Germinal center (tissue), 1 donor: ENCODE data around the gene RANBP3L.

Experiments
- DNase-seq: peaks from one replicate; pipeline ENCODE4 v3.0.0; 2012; ENCODE audit warnings: mixed read lengths, low spot score

Gene RANBP3L

GRCh38 chr5:36243653-36244052 is 58.0 kb downstream of the RANBP3L start:
- DNase-seq = no peak

DNA sequence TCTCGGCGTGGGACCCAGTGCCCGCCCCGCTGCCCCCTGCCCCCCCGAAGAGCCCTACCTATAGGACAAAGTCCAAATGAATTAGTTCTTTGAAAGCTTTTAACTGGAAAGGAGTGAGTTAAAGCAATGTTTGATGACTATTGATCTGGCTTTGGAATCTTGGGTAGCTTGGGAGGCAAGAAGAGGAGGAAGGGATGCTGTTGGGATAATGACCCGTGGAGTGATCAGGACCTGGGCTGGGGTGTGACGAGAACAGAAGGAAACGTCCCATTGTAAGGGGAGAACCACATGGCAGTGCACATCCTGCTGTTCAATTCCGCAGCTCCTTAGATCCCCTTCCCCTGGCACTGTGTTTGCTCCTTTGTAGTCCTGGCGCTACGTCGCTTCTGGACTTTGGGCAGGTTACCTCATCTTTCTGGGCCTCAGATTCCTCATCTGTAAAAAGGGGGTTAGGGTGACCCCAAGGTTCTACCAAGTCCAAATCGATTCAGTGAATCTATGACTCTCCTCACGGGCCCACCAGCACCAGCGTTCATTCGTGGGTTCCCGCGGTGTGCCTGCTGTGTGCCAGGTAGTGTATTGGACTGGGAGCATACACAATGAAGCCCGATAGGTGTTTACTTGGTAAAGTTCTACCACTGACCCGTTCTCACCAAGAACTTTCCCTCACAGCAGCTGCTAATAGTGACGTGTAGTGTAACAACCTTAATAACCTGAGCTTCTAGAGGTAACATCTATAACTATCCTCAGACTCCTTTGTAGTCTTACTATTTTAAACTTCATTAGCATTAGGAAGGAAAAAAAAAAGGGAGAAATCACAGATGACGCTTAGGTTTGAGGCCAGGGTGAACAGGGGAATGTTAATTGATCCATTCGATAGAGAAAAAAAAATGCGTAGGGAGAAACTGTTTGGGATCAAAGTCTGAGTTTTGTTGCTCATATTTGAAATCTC is 58.9 kb downstream of the RANBP3L start:
- peak; percentile 5 for DNase-seq

DNA sequence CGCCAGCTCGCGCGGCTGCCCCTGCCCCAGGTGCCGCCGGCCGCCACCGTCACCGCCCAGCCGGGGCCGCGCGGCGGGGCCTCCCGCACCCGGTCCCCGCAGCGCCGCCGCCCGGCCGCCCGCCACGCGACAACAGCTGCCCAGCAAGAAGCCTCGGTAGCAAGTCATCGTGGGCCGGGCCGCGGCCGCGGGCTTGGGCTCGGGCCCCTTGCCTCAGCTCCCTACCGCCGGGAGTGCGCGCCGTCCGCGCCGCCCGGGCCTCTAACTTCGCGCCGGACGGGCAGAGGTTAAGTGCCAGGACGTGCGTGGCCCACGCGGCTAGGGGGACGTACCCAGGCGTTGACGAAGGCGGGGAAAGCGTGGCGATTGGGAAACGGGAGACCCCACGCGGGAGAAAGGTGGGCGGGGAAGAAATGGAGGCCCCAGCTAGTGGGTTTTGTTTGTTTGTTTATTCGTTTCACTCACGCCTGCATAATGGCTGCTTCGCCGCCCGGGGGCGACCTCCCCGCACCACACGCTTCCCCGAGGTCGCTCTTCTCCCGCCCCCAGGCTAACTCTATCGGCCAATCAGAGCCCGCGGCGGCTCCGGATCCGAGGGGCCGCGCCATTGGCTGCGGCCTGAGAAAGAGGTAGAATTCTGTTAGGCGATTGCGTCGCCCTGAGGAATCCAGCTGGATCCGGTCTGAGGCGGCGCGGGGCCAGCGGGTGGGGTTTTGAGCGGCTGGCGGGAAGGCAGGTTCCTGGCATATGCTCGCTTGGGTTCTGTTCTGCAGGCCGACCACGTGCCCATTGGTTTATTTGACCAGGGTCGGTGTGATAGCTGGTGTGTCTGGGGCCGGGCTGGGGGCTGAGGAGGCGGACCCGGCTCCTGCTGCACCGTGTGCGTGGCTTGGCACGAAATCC is 59.8 kb downstream of the RANBP3L start, which contains the start of gene NADK2:
TSS of gene NADK2 (minus strand) at position 295 of the 903 bp plus-strand sequence. CDS start at position 168, 127 bp downstream.
- DNase-seq = peak; percentile 97

- peak; percentile 60 for DNase-seq
These were observed 60.7 kb downstream of the RANBP3L start for GRCh38 chr5:36240779-36241630.

- DNase-seq = peak; percentile 9
These were observed 62.1 kb downstream of the RANBP3L start for GRCh38 chr5:36239370-36240293.

DNA sequence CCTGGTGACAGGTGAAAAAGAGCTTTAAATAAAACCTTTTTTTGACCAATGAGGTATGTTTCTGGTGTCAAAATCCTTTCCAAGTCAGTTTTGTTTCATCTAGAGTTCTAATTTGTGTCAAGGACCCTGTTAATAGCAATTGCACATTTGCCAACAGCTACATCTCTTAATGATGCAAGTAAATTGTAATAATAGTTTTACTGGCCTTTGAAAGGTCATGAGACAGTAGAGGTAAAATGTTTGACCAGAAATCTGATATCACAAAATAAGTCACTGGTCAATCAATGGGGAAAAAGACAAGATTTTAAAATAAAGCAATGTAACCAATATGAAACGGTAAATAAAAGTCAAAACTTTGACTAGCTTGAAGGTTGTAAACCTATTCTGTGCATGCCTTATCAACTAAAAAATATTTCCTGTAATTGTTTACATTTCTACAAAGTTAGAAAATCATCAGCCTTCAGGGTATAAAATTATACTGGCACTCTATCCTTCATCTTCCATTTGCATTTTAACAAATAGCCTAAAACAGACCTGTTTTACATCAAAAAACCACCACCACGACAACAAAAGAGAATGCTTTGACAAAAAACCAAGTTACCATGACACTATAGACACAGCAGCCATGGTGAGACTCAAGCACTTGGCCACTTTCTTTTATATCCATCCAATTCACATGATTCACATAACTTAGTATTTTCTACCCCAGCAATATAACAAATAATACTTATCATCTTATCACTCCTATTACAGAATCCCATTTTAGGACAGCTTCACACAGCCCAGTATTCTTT is 63.0 kb downstream of the RANBP3L start:
- DNase-seq = no peak

DNA sequence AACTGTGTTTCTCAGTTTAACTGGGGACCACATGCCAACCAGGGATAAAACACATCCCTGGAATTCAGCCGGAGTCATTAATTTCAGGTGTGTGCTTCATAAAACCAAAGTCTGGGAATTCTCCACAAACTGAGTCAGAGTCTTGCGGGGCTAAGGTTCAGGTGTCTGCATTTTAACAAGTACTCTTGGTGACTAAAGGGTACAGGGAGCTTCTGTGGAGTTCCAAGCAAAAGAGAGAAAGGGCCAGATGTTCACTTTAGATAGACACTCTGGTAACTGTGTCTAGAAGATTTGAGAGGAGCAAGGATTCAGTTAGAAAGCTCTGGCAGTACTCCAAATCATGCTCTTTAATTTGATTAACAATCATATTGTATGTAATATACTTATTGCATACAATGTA is 64.0 kb downstream of the RANBP3L start:
- DNase-seq = no peak

- peak; percentile 49 for DNase-seq
These were observed 64.9 kb downstream of the RANBP3L start for GRCh38 chr5:36236801-36237200.

DNA sequence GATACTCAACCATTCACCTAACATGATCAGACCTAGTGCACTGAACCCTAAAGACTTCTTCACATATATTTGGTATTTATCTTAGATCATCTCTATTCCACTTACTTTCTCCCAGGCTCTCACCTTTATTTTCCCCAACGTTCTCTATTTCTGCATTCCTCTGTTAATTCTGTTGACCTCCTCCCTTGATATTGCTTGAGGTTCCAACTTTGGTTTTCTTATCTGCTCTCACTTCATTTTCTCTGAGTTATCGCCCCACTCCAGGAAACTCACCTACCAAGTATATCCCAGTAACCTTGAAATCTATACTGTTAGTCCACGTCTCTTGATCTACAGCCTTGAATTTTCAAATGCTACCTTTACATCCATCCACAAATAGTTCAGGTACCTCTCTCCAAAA is 69.2 kb downstream of the RANBP3L start:
- no peak for DNase-seq

DNA sequence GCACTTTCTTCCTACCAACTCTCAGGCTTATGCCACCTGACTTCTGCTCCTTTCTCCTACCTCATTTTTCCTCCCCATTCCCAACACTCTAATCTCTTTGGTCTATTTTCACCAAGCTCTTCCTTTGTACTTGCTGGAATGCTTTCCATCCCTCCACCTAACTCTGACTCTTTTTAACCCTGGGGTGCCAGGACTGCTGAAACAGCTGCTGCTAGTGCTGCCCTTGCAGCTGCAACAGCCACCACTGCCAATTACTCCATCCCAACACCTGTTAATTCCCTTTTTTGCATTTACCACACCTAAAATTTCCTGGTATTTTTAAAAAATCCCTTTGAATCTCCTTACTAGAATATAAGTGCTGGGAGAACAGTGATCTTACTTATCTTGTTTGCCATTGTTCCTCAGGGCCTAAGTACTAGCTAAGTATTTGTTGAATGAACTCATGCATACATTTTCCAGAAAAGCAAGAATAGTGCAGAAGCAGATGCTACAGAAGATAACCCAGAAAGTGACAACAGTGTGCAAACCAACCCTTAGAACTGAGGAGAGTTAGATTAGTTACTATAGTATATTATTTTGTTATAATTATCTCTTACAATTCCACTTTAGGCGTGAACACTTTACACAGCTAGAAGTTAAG is 71.4 kb downstream of the RANBP3L start:
- DNase-seq = no peak

GRCh38 chr5:36228505-36228904 is 73.2 kb downstream of the RANBP3L start:
- DNase-seq = no peak

DNA sequence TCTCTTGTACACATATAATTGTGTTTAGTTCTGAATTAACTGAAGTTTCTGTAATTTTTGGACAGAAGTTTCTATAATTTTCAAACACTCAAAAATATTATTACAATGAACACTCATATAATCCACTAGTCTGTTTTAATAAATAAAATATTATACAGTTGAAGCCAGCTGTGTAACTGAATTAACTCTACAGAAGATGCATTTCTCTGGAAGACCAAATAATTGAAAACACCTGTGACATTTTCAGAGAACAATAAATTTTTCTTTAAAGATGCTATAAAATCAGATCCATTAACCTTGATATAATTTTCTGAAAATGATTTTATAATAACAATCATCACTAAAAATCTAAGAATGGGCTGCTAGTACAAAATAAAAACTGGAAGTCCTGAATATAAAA is 74.7 kb downstream of the RANBP3L start:
- DNase-seq = no peak

- no peak for DNase-seq
These were observed 79.1 kb downstream of the RANBP3L start for GRCh38 chr5:36222620-36223019.

DNA sequence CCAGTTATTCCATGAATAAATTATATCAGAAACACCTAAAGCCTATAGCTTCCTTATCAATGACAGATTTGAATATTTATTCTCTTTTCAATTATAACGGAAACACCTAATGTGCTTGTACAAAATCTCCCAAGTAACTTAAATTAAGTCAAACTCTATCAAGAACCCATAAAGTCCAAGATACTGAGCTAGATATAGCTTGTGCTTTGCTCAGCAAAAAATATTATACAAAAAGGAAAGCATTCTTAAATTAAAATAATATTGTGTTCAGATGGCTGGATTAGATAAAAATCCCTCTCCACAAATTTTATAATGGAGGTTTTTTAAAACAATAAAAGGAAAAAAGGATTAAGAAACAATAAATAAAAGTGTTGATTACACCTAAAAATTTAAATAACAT is 83.7 kb downstream of the RANBP3L start:
- DNase-seq = no peak

DNA sequence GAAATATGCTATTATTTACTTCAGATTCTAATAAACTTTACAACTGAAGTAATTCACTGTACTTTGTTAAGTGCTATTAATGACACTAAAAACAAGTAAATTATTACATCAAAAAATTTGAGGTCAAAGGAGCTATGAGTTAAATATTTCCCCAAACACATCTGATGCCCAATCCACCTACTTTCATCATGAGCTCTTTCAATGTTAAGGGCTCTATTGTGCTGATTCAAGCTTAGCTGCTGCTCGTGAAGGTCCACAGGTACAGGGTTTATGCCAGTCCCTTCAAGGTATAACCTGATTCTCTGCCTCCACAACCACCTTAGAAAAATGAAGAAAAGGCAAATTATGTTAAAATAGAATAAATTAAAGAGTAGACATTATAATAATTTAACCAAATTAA is 84.1 kb downstream of the RANBP3L start:
- no peak for DNase-seq

DNA sequence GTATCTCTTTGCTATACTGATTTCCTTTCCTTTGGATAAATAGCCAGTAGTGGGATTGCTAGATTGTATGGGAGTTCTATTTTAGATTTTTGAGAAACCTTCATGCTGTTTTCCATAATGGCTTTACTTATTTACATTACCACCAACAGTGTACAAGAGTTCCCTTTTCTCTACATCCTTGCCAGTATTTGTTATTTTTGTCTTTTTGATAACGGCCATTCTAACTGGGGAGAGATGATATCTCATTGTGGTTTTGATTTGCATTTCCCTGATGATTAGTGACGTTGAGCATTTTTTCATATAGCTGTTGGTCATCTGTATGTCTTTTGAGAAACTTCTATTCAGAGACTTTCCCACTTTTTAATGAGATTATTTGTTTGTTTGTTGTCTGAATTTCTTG is 85.8 kb downstream of the RANBP3L start:
- DNase-seq = no peak

DNA sequence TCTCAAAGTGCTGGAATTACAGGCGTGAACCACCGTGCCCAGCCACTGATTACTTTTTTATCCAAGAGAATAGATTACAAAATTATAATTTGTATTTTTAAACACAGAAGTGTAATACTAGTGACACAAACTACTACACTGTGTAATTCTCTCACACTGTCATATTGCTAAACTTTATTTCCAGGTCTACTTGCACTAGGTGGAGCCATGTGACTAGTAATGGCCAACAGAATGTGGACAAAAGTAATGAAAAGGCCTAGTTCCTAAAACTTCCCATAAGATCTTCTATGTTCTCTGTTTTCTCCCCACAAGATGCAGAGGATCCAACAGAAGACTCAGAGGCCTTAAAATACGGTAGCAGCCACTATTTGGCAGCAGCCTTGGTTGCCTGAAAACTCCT is 87.3 kb downstream of the RANBP3L start:
- DNase-seq = no peak

GRCh38 chr5:36209664-36210063 is 92.0 kb downstream of the RANBP3L start:
- no peak for DNase-seq

DNA sequence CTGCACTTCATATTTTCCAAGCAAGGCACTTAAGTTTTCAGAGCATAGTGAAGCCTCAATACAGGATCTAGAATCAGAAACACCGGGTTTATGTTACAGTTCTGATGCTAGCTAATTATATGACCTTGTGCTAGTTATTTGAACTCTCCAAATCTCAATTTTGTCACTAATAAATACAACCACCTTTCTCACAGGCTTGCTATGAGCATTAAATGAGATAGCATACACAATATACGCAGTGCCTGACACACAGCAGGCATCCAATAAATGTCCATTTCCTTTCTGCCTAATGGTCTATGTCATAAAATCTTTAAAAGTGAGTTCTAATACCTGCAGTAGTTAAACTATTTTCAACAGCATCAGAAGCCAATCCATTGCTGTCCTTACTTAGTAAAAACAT is 92.9 kb downstream of the RANBP3L start:
- no peak for DNase-seq
